Measurements from ENCODE around the gene SRSF11.

DNA sequence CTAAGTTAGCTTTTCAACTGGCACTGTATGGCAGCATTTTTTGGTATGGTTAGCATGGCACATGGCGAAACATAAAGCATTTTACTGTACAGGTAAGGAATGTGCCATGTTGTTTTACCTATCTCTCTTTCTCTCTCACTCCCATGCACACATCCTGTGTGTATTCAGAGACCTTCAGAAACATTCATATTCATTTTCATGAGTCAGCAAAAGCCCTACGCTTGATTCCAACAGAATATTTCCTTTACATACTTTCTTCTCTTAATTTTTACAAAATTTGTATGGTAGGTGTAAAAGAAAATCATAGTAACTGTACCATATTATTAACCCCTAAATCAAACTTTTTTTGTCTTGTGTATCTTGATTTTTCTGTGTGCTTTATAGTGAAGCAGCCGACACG is 10.3 kb downstream of the SRSF11 start:
- TF ChIP-seq RCOR1 (IDR thresholded peaks at IDR 0.05; ENCODE audit: low read length) (no peak), EP300 (IDR thresholded peaks at IDR 0.05; ENCODE audit: borderline replicate concordance in 1 of 2, low read depth in 1 of 2, low read length in 1 of 2) (no peak), GABPA (IDR thresholded peaks at IDR 0.05; ENCODE audit: low read depth) (no peak), TAF1 (IDR thresholded peaks at IDR 0.05; ENCODE audit: borderline replicate concordance, low read depth, low read length) (no peak)
- TF ChIP-seq, protein P1, sequence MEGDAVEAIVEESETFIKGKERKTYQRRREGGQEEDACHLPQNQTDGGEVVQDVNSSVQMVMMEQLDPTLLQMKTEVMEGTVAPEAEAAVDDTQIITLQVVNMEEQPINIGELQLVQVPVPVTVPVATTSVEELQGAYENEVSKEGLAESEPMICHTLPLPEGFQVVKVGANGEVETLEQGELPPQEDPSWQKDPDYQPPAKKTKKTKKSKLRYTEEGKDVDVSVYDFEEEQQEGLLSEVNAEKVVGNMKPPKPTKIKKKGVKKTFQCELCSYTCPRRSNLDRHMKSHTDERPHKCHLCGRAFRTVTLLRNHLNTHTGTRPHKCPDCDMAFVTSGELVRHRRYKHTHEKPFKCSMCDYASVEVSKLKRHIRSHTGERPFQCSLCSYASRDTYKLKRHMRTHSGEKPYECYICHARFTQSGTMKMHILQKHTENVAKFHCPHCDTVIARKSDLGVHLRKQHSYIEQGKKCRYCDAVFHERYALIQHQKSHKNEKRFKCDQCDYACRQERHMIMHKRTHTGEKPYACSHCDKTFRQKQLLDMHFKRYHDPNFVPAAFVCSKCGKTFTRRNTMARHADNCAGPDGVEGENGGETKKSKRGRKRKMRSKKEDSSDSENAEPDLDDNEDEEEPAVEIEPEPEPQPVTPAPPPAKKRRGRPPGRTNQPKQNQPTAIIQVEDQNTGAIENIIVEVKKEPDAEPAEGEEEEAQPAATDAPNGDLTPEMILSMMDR (IDR thresholded peaks at IDR 0.05) = no peak
